HG02973 (cell line): ENCODE data around the gene SCNN1G.

Experiments used
- ATAC-seq: cut with Tn5 transposase; IDR thresholded peaks from one replicate; pipeline ENCODE4 v1.9.1; 2021; ENCODE audit warnings: moderate library complexity; ENCODE audit not compliant: unreplicated experiment

SCNN1G gene

DNA sequence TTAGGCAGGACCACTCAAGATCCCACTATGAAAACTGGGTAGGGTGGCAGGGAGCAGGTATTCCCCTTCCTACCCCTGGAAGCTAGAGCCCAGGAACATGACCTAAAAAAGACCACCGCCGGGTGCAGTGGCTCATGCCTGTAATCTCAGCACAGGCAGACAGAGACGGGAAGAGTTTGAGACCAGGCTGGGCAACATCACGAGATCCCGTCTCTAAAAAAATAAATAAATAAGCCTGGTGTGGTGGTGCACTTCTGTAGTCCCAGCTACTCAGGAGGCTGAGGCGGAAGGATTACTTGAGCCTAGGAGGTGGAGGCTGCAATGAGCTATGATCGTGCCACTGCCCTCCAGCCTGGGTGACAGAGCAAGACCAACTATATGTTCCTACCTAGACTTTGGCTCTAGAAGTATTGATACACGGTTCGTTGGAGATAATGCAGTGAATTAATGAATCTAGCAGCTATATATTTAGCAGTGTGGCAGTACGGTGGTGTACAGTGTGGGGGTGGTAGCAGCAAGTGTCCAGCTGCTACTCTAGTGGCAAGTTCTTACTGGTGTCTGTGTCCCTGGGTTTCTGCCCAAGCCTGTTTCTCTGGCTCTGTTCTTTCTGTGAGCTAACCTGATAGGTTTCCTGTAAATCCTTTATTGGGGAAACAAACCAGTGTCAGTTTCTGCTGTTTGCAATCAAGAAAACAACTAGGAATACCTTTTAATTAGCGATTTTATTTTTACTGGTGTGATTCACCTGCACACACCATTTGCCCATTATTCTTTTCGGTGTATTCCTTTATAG lies 30.0 kb upstream of the SCNN1G start:
- ATAC-seq: no peak

DNA sequence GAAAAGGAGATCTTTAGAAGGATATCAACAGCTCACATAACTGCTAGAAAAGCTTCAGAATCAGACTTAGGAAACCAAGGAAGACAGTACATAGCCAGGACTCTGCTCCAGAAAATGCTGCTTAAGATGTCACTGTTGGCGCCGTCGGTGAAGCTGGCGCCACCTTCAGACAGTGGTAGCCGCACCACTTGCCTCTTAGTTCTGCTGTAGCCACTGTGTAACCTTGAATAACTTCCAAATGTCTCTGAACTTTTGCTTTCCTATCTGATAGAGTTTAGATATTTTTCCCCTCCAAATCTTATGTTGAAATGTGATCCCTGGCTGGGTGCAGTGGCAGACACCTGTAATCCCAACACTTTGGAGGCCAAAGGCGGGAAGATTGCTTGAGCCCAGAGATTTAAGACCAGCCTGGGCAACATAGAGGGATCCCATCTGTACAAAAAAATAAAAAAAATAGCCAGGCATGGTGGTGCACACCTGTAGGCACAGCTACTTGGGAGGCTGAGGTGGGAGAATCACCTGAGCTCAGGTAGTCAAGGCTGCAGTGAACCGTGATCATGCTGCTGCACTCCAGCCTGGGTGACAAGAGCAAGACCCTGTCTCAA lies 27.0 kb upstream of the SCNN1G start:
- ATAC-seq: no peak

DNA sequence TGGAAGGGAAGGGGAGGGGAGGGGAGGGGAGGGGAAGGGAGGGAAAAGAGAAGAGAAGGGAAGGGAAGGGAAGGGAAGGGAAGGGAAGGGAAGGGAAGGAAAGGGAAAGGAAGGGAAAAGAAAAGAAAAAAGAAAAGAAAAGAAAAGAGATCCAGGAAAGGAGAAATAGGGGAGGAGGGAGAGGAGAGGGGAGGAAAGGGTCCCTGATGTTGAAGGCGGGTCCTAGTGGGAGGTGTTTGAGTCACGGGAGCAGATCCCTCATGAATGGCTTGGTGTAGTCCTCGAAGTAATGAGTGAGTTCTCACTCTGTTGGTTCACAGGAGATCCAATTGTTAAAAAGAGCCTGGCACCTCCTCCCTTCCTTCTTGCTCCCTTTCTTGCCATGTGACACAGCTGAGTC lies 26.4 kb upstream of the SCNN1G start:
- no peak for ATAC-seq

DNA sequence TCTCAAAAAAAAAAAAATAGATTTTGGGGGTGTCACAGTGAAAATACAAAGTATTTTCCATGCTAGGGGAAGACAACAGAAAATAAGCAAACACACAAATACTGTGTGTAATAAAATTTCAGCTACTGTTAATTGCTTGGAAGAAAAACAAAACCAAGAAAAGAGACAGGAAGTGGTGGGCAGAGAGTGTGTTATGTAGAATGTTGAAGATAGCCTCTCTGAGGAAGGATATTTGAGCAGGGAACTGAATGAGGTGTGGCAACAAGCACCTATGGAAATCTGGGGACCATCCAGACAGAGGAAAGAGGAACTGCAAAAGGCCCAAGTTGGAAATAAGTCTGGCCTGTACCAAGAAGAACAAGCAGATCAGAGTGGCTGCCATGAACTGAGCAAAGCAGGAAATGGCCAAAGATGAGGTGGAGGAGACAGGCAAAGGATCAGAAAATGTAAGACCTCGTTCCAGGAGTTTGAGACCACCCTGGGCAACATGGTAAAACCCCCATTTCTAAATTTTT lies 25.5 kb upstream of the SCNN1G start:
- ATAC-seq: no peak

DNA sequence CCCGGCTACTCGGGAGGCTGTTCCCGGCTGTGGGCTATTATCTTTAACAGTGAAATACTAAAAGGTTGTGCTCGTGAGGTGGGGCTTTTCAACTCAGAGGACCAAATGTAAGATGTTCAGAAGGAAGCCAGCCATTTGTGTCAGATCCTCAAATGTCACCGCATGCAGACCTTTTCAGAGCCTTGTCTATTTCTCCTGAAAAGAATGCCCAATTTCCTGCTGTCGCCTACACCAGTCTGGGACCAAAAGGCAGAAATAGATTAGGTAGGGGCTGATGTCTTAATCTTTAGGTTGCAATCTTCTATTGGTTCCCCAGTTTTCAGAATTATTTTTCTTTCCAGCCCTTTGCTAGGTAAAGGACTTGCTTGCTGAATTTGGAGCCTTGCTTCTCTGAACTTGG lies 24.4 kb upstream of the SCNN1G start:
- no peak for ATAC-seq

DNA sequence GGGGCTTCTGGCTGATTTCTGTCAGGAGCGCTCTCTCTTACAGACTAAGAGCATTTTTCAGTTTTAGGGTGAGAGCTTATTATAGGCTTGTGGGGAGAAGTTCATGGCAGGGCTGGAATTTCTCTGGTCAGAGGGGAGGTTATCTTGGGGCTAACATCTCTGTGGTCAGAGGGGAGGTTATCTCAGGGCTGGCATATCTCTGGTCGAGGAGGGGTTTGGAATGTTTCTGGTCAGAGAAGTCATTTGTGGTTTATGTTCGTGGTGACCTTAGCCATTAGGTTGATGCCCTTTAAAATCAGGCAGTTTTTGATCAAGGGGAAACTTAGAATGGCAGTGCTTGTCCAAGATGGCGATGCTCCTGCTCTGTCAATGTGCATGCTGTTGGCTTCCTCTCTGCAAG lies 22.5 kb upstream of the SCNN1G start:
- ATAC-seq: no peak

DNA sequence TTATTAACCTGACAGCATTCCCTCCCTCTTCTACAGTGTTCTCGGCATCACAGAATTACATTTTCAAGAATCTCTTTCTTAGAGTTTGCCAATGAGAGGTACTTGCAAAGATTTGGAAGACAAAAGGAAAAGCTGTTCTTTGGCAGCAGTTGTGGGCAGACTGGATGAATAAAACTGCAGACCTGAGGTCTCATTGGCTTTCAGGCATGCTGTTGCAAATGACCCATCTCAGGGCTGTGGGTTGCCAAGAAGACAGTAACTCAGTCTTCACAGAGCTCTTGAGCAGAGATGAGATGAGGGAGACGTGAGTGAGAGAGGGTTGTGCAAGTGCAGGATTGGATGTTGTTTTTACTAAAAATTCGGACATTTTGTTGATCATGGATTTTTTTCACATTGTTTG lies 22.0 kb upstream of the SCNN1G start:
- no peak for ATAC-seq

DNA sequence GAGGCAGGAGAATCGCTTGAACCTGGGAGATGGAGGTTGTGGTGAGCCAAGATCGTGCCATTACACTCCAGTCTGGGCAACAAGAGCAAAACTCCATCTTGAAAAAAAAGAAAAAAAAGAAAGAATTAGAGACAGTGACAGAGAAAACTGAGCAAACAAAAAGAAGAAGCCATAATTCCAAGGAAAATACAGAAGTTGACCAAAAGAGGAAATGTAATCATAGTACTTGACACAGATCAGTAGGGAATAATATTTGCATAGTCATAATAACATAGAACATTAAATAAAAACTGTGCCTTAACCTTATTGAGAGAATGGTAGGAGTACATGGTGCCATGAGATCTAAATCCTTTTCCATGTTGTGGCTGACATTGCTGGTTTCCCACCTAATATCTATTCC lies 18.6 kb upstream of the SCNN1G start:
- ATAC-seq: no peak

DNA sequence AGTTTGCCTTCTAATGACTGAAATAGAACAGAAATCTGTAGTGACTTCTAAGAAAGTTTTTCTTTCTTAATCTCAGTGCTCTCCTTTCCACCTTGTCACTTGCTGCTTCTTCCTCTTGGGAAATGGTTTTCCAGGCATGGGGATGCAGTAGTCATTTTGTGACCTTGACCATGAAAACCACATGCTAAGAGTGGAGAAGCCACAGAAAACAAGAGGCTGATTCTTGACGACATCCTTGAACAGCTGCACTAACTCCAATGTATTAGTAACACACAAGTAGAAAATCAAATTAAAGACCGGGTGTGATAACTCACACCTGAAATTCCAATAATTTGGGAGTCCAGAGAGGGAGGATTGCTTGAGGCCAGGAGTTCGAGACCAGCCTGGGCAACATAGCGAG lies 17.8 kb upstream of the SCNN1G start:
- ATAC-seq: no peak

DNA sequence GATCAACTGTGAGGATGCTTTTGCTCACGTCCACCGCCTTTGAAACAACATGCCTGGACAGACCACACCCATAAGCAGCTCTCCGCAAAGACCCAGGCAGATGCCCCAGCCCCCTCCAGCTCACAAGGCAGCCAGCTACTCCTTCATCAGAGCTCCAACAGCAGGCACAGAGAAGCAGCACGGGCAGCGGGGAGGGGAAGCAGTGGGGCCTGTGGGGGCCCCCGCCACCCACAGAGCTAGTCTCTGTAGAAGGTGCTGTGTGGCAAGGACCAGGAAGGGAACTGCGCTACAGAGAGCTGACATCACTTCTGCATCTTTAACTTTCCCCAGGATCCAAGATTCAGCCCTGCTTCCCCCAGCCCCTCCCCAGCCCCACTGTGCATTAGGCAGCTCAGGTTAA lies 10.0 kb upstream of the SCNN1G start:
- ATAC-seq: no peak

DNA sequence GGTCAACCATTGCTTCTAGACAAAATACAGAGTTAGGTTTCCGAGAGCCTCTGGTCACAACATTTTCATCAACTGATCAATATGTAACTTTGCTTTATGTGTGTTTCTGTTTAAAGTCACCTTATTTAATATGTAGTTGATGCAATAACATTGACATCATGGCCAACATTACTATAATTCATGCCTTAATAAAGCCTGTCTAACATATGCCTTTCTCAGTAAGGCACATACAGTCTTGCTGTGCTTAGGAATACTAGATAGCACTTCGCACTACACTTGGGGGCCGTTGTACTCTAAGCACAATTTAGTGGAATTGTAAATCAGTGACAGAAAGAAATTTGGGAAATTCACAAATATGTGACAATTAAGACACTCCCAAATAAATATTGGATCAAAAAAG lies 9.6 kb upstream of the SCNN1G start:
- ATAC-seq: no peak

DNA sequence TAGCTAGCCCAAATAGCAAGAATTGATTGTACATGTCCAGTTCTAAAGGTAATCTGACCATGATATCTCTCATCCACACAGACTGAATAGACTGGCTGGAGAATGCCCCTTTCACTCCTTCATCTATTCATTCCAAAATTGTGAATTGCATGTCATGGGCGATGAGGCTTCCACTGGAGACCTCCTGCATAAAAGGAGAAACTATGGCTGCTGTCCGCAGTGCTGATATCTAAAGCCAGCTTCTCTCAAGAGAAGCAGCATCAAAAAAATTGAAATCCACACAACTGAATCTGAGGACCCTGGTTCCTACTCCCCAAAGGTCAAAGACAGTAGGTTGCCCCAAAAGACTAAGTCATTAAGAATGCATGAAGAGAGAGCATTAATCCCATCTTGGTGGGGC lies 7.9 kb upstream of the SCNN1G start:
- ATAC-seq: no peak

DNA sequence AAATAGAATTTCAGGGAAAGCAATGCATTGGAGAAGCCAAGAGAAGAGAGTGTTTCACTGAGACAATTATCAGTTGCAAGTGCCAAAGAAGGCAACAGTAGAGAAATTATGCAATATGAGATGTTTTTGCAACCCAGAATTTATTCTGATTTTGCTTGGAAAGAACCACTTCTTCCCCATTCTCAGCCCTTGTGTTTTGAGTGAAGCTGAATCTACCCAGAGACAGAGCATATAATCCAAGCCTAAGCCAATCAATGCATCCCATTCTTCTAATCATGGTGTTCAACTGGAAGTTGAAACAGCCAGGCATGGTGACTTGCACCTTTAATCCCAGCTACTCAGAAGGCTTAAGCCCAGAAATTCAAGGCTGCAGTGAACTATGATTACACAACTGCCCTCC lies 6.9 kb upstream of the SCNN1G start:
- ATAC-seq: no peak

DNA sequence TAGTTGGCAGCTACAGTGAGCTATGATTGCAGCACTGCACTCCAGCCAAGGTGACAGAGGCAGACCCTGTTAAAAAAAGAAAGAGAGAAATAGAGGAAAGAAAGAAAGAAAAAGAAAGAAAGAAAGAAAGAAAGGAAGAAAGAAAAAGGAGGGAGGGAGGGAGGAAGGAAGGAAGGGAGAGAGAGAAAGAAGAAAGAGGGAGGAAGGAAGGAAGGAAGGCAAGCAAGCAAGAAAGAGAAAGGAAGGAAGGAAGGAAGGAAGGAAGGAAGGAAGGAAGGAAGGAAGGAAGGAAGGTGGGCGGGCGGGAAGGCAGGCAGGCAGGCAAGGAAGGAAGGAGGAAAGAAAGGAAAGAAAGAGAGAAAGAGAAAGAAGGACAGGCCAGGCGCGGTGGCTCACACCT lies 1.0 kb upstream of the SCNN1G start:
- no peak for ATAC-seq

DNA sequence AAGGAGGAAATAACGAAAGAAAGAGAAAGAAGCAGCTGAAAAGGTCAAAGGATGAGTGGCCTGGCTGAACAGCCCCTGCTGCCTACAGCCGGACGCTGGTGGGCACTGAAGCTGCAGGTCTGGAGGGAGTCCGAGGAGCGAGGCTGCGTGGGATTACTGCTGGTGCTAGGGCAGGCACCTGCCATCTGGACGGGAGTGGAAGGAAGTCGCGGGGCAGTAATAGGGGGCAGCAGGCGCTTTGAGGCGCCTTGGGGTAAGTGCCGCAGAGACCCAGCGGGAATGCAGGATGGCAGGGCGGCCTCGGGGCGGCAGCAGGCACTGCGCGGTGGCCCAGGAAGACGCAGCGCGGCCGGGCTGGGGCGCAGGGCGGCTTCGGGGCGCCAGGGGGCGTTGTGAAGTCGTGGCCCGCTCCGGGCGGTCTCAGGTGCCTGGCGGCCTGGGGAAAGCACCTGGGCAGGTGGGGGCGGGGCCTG lies 303 bp upstream of the SCNN1G start:
- ATAC-seq: peak; percentile 88

DNA sequence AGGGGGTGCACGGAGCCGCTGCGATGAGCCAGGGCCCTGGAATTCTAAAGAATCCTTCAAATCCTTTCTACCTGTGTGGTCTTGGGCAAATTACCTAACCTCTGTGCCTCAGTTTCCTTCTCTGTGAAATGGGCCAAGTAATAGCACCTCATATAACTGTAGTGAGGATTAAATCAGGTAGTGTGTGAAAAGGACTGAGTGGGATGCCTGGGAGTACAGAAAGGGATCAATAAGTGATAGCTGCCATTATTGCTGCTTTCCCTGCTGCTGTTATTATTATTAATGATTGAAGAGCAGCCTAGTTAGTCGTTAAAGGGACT lies 958 bp downstream of the SCNN1G start:
- ATAC-seq: no peak

DNA sequence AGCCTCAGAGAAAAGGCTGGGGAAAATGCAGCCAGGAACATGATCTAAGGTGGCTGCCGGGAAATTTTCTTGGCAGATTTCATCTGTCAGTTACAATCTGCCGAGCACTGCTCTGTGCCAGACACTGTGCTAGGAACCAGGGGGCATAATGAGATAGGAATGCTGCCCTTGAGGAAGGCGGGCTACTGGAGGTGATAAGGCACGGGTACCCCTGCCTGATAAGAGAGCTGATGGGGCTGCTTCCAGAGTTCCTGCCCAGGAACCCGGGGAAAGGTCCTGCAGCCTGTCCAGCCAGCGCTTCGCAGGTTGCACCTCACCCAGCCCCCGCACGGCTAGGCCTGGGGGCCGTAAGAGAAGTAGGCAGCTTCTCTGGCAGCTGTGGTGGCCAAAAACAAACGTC lies 3.1 kb downstream of the SCNN1G start:
- ATAC-seq: no peak

DNA sequence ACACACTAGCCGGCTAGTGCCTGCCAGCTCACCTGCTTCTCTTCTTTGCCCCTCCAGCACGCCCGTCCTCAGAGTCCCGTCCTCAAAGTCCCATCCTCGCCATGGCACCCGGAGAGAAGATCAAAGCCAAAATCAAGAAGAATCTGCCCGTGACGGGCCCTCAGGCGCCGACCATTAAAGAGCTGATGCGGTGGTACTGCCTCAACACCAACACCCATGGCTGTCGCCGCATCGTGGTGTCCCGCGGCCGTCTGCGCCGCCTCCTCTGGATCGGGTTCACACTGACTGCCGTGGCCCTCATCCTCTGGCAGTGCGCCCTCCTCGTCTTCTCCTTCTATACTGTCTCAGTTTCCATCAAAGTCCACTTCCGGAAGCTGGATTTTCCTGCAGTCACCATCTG lies 3.6 kb downstream of the SCNN1G start:
- no peak for ATAC-seq

DNA sequence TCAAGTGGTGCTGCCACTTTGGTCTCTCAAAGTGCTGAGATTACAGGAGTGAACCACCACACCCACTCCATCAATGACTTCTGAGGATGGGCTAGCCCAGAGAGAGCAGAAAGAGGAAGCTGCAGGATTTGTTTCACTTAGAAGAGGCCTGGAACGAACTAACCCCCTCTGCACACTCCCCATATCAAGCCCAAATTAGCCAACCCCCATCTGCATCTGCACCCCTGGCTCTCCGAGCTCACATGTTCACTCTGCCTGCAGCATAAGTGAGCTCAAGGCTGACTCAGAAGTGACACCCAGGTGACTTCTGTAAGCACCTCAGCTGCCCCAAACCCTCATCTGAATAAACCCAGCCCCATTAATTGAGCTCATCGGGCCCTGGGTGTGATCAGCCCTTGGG lies 4.8 kb downstream of the SCNN1G start:
- ATAC-seq: no peak

DNA sequence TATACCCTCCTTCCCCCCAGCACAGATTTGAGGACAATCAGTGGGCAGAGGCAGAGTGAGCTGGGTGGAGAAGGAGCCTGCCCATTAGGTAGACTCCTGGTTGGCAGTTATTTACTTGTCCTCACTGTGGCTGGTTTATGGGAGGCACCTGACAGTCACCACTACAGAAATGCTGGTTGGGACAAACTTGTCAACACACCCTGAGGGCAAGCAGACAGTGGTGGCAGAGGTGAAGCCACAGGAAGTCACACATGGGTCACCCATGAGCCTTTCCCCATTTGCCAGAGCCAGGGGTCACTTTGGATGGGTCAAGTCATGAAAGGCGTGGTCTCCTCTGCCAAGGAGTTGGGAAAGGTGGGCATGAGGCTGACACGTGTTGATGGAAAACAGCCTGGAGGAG lies 6.4 kb downstream of the SCNN1G start:
- no peak for ATAC-seq

DNA sequence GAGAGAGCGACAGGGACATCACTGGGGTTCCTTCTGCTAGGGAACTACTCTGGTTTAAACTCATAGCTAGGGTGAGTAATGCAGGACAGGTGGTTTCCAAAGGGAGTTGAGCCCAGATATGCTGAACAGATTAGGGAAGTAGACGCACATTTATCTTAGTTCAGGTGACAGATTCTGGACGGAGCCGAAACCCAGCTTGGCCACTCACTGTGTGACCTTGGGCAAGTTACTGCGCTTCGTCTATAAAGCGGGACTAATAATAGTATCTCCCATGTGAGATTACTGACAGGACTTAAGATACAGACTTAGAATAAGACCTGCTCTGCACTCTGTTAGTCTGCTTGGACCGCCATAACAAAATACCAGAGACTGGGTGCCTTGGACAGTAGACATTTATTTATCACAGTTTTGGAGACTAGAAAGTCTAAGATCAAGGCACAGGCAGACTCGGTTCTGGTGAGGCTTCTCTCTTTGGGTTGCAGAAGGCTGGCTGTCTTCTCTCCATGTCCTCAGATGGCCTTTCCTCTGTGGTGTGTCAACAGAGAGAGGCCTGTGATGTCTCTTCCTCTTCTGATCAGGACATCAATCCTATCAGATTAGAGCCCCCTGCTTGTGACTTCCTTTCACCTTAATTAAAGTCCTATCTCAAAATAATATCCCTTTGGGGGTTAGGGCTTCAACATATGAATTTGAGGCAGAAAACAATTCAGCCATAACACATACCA lies 12.1 kb downstream of the SCNN1G start:
- ATAC-seq: no peak

DNA sequence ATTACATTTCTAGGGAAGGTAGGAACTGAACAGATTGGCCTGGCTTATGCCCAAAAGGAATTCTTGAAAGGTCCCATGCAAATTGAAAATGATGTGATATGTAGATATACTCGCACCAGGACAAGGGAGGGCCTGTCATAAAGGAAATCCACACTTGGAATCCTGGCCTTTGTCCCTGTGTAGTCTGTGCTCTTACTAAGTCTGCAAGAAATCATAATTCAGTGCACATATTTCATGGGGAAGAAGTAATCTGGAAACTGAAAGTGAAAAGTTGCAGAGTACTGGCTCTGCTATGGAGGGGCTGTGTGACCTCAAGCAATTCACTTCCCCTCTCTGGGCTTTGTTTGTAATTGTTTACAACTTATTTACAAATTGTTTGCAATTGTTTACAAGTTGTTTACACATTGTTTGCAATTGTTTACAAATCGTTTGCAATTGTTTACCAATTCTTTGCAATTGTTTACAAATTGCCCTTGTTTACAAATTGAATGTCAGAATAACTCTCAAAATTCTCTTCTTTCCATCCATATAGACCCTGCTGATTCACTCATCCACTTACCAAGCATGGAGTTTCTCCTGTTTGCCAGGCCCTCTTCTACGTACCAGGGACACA lies 12.9 kb downstream of the SCNN1G start:
- no peak for ATAC-seq
